GM19239 (cell line): ENCODE data around the gene MGAT3.

Experiments
- DNase-seq: peaks from one replicate; pipeline ENCODE4 v3.0.0; 2011; ENCODE audit warnings: low spot score; ENCODE audit not compliant: insufficient read length
- FAIRE-seq: peaks from 2 replicates; lab custom pipeline; 2011; peaks lifted over from hg19 to GRCh38; lab: Jason Lieb, UNC

MGAT3 gene

GRCh38 chr22:39487826-39488520 is 31.2 kb downstream of the MGAT3 start:
- no peak for FAIRE-seq
- no peak for DNase-seq

GRCh38 chr22:39488563-39489083 is 31.8 kb downstream of the MGAT3 start:
- no peak for FAIRE-seq
- no peak for DNase-seq

GRCh38 chr22:39489094-39490068 is 32.6 kb downstream of the MGAT3 start:
- no peak for DNase-seq
- no peak for FAIRE-seq

- FAIRE-seq, result peak; percentile 99
- peak; percentile 98 for DNase-seq
Observed at GRCh38 chr22:39490135-39490798, 33.5 kb downstream of the MGAT3 start.

- FAIRE-seq, result no peak
Observed at GRCh38 chr22:39490966-39491680, 34.3 kb downstream of the MGAT3 start.

GRCh38 chr22:39491696-39492095 is 34.9 kb downstream of the MGAT3 start:
- DNase-seq, result no peak
- no peak for FAIRE-seq

More at GRCh38 chr22:39490966-39491680, 34.3 kb downstream of the MGAT3 start:
- DNase-seq, result no peak

GRCh38 chr22:39492186-39492585 is 35.4 kb downstream of the MGAT3 start:
- FAIRE-seq (no peak), DNase-seq (no peak)

GRCh38 chr22:39493759-39494158 is 36.9 kb downstream of the MGAT3 start:
- no peak for DNase-seq
- FAIRE-seq, result no peak

- DNase-seq (no peak), FAIRE-seq (no peak)
Observed at GRCh38 chr22:39494471-39495120, 37.8 kb downstream of the MGAT3 start.

- peak; percentile 84 for FAIRE-seq
Observed at GRCh38 chr22:39496131-39496838, 39.5 kb downstream of the MGAT3 start.

GRCh38 chr22:39497429-39497828 is 40.6 kb downstream of the MGAT3 start:
- DNase-seq, result no peak
- FAIRE-seq, result no peak

More at GRCh38 chr22:39496131-39496838, 39.5 kb downstream of the MGAT3 start:
- no peak for DNase-seq

- FAIRE-seq (no peak), DNase-seq (no peak)
Observed at GRCh38 chr22:39498368-39498767, 41.6 kb downstream of the MGAT3 start.

GRCh38 chr22:39498802-39499201 is 42.0 kb downstream of the MGAT3 start:
- no peak for FAIRE-seq
- no peak for DNase-seq

- no peak for DNase-seq
- no peak for FAIRE-seq
Observed at GRCh38 chr22:39500101-39500500, 43.3 kb downstream of the MGAT3 start.

GRCh38 chr22:39501644-39502108 is 44.9 kb downstream of the MGAT3 start:
- FAIRE-seq, result no peak
- DNase-seq, result no peak

GRCh38 chr22:39502109-39502788 is 45.4 kb downstream of the MGAT3 start, which contains the start of gene MIEF1:
Gene MIEF1, plus strand, starts transcription at chr22:39502290. Its CDS starts 9,005 bp downstream, at chr22:39511295.
- DNase-seq (peak; percentile 98), FAIRE-seq (peak; percentile 99)

- FAIRE-seq (peak; percentile 48), DNase-seq (no peak)
Observed at GRCh38 chr22:39502789-39503409, 46.1 kb downstream of the MGAT3 start.
